NCI-H524 treated with DMSO at 0.1 percent for 48 hours (cell line): ENCODE results near the gene ITGA2B.
"Not testable (repeated sequence)": the region's sequence is repeated elsewhere in the genome, so short reads cannot be mapped to it uniquely, and the experiment has no call there.

ENCODE experiments used
- DNase-seq: peaks from one replicate; lab custom pipeline; 2025; lab: John Stamatoyannopoulos, UW

ITGA2B gene

DNA sequence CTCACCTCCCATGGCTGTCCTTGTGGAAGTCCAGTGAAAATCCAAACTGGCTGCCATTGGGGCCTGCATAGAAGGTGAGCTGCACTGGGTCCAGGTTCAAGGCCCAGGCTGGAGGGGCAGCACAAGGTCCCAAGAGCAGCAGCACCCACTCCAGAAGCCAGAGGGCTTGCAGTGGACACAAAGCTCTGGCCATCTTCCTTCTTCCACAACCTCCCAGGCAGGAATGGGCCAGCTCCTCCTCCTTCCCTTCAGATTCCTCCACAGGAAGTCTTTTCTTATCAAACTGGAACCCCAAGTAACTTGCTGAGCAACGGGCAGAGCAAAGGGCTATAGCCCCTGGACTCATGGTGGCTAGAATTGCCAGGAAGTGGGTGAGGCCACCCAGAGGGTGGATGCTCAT lies at the start of gene ITGA2B:
ITGA2B (minus strand) TSS at position 369 of the 400 bp plus-strand sequence; CDS start at position 193, 176 bp downstream.
- DNase-seq = no peak

DNA sequence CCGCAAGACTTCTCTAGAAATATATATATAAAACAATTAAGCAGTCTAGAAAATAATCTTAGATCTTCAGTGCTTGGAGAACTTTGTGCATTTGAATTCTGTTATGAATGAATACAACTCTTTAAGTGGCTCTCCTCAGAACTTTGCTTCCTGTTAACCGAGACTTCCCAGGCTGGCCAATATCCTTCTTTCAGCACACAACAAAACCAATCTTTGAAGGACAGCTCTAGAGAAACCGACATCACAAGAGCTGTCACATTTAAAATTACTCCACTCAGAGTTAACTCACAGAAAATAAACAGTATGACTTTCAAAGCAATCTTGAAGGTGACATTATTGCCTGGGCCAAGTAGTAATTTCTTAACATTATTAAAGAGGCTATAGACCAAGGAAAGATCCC lies 49.7 kb upstream of the ITGA2B start:
- DNase-seq = no peak

DNA sequence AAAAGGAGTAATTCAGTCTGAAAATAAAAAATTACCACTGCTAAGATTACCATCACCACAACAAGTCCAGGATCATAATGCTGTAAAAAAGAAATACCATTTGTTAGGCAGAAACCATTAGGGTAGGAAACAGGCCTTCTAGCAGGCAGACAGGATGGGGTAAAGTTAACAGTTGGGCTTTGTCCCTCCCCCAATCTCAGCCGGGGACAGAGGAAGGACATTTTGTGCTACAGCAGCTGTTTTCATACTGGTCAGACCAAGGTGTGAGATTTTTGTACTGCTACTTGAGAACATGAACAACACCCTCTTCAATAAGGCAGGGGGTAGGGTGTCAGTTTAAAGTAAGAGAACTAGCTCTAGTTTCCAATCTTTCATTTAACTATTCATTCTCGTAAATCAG lies 49.2 kb upstream of the ITGA2B start:
- no peak for DNase-seq

DNA sequence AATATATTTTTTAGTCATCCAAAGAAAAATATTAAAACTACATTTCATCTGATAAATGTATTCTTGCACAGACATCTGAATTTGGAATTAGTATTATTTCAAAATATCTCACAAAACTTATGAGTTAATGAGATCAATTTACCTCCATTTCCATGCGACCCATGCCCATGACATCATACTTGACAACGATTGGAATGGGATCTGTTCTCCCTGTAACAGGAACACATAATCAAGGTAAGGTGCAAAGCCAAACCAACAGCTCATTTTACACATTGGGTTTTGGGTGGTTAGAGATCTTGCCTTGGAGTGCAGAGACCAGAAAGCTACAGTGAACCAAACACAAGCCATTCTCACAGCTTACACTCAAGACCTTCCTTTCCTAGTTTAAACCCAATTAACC lies 46.9 kb upstream of the ITGA2B start:
- DNase-seq = no peak

DNA sequence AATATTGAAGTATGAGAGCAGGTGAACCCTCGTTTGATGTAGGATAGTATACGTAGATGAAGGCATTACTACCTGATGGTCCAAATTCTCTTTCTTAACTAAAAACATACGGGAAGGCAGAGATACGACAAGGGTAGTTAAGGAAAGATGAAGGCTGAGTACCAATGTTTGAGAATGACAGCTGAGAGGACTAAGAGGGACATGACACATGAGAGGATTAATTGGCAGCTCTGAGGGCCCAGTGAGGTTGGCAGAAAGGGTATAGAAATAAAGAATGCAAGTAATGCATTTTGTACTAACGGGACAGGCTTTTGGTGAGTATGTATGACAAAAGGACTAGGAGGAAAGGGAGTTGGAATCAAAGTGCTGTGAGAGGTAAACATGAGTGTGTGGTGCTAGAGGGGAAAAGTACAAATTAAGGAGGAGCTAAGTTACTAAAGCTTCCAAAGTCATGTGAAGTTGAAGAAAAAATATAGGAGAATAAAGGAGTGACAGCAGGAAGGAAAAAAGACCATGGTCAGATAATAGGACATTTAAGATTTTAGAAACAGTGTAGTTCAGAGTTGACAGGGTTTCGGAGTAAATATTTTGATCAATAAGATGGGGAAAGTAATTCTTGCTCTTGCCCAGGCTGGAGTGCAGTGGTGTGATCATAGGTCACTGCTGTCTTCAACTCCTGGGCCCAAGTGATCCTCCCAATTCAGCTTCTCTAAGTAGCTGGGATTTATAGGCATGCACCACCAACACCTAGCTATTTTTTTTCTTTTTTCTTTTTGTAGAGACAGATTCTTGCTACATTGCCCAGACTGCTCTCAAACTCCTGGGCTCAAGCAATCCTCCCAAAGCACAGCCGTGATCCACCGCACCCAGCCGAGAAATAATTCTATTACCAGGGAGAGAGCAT lies 43.1 kb upstream of the ITGA2B start:
- DNase-seq = no peak

DNA sequence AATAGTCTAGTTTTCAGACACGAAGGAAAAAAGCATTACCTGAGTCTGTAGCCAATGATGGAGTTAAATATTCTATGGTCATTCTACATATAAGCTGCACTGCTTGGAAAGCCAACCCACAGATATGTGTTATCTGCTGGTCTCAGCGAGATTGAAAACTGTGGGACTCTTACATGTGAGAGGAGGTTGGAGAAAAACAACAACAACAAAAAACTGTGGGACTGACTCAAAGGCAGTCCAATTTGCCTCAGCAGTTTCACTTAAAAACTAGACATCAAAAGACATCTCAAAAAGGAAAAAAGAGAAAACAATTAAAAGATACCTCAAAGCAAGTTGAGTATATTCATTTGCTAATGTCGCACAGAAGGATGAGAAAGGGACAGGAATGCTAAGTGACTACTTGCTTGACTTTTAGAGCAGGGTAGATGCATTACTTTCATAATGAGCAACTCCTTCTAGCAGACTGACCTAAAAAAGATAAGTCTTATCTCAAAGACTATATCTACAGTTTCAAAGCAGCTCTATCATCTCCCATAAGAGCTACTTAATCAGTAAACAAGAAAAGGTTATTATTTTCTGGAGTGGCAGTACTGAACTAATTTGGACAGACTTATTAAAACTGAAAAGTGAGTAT lies 35.5 kb upstream of the ITGA2B start:
- no peak for DNase-seq

DNA sequence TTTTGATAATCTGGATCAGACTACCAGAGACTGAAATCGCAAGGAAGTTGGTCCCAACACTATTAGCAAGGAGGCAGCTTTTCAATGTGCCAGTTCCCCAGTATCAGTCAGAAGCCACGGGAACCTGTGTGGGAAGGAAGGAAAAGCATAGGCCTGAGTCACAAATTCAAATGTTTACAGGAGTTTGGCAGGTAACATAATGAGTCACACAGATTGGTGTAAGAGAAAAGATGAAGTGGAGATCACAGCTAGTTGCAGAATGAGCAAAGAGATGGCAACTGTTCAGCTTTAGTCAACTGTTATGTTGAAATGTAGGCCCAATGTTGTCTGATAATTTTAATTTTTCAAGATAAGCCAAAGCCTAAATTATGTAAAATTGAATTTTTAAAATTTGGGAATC lies 28.1 kb upstream of the ITGA2B start:
- no peak for DNase-seq

DNA sequence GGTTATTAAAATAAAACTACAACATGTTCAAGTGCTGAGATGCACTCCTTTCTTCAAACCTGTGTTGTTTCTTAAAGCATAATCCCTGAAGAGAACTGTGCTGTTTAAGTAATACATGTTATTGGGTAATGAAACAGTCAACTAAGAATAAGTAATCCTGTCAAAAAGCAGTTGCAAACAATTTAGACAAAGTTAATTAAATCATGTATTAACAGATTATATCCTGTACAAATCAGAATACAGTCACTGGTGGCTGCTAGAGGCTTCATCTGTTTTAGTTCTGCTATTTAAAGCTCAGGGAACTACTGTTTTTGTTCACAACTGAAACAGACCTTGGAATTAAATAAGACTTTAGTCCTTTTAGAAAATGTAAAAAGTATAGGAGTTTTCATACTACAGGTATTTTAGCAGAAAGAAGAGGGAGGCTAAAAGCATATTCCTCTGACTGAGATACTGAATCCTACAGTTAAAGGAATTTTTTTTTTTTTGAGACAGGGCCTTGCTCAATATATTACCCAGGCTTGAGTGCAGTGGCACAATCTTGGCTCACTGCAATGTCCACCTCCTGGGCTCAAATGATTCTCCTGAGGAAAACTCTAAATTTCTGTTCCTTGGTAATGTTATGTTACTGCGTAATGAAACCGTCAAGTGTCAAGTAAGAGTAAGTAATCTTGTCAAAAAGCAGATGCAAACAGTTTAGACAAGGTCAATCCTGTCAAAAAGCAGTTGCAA lies 27.3 kb upstream of the ITGA2B start:
- no peak for DNase-seq

DNA sequence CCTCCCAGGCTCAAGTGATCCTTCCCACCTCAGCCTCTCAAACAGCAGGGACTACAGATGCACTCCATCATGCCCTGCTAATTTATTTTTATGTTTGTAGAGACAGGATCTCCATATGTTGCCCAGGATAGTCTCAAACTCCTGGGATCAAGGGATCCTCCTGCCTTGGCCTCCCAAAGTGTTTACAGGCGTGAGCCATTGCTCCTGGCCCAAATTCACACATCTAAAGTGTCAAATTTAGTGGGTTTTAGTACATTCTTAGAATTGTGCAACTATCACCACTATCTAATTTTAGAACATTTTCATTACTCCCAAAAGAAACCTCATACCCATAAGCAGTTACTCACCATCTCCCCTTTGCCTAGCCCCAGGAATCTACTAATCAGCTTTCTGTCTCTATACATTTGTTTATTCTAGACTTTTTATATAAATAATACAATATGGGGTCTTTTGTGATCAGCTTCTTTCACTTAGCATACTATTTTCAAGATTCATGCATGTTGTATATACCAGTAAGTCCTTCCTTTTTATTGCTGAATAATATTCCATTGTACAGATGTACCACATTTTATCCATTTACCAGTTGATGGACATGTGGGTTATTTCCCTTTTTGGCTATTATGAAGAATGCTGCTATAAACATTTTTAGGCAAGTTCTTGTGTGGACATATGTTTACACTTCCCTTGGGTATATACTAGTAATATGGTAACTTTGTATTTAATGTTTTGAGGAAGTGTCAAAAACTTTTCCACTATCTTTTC lies 25.1 kb upstream of the ITGA2B start:
- DNase-seq = no peak

DNA sequence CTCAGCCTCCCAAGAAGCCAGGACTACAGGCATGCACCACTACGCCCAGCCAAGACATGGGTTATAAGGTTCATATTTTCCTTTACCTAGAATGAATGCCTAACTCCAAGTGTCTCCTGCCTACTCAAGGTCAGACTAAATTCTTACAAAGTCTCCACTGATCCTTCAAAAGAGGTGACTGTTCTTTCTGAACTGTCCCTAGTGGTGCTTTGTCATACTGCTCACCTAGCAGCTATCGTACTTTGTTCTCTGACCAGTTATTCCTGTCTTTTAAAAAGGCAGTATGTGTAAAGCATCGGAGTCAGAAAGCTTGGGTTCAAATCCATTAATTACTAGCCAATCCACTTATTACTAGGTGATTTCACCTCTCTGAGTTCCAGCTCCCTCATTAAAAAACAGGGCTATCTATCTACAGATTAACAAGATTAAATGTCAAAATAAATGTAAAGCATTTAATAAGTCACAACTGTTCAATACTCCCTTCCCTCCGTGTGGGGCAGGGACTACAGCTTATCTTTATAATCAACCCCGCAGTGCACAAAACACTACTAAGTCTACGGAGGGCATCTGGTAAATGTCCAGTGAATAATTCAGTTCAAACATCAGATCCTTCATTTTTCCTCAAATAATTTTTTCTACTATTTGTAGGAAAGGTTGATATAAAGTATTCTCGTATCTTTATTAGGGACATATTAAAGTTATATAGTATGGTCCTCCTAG lies 20.0 kb upstream of the ITGA2B start:
- DNase-seq = no peak

DNA sequence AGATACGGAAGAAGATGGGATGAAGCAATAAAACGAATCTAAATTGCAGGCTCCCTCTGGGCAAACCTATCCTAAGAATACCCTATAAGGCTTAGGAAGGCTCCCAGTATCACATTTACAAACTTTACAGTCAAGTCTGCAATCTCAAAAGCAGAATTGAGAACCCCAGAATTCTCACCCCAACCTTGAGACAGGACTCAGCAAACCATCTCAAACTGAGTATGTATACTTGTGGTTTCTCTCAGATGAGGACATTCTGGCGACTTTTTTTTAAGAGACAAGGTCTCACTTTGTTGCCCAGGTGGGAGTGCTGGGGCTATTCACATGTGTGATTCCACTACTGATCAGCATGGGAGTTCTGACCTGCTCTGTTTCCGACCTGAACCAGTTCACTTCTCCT lies 19.3 kb upstream of the ITGA2B start:
- no peak for DNase-seq

DNA sequence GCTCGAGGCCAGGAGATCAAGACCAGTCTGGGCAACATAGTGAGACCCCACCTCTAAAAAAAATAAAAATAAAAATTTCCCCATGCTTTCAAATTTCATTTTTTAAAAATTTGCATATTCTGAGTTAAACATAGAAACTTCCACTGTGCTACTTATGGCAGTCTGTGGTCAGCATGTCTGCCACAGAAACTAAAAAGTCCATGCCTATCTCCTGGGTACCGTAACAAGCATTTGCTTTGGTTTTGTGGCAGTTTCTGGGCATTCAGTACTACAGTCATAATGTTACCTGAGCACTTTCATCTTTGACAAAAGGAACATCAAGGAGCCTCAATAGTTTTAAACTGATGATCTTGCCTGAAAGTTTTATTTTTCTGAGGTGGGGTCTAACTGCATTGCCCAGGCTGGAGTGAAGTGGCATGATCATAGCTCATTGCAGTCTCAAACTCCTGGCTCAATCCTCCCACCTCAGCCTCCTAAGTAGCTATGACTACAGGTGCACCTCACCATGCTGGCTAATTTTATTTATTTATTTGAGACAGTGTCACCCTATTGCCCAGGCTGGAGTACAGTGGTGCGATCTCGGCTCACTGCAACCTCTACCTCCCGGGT lies 13.2 kb upstream of the ITGA2B start:
- DNase-seq = no peak

DNA sequence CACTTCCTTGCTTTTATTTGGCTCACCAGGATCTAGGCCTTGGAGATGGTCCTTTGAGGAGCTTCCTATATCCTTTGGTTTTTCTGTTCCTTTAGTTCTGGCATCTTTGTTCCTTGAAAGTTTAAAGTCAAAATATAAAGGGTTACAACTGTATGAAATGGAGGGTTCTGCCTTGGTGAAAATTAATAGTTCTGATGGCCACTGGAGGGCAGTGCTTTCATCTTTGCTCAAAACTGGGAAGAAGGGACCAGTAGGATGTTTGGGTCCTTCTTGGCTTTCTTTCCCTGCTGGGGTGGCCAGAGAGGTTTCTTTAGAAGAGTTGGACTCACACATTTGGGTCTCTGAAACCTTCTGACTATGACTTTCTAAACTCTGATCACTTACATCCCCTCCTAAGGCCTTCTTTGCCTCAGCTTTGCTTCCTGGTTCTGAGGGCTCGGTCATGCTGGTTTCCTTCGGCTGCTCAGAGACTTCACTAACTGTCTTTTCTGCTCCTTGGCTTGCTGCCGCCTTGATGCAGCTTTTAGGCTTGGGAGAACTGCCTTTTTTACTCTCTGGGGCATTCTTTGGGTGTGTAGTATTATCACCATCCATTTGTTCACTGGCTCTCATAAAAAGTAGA lies 10.9 kb upstream of the ITGA2B start:
- no peak for DNase-seq

DNA sequence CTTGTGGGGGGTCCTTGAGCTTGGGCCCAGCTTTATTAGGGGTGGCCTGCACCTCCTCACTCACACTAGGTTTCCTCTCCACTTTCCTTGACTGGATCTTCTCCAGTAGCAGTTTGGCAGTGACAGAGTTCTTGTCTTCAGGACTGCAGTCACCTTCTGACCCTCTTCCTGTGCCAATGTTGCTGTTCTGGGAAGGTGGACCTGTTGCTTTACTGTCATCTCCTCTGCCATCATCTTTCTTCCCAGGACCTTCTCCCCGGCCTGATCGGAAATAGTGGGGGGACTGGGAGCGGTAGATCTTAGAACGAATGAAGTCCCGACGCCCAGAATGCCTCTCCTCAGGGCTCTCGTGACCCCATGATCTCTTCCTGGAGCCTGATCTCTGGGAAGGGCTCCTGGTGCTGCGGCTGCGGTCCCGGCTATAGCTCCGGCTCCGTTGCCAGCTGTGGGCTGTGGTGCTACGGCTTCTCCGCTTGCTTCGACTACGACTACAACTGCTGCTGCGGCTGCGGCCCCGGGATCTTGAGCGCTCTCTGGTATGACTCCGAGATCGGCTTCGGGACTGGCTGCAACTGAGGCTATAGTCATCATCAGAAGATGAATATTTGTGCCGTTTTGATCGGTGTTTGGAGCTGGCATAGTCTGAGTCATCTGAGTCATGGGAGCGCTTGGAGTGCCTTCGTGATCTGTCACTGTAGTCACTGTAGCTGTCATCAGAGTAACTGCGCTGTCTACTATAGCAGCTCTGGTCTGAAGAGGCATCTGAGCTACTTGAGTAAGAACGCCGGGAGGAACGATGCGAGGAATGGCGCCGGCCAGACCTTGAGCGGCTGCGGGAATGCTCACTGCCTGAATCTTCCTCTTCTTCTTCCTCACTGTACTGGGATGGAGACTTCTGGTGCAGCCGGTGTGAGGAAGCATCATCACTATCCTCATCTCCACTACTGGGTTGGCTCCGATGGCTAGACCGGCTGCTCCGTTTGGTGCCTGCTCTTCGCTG lies 9.5 kb upstream of the ITGA2B start:
- no peak for DNase-seq

DNA sequence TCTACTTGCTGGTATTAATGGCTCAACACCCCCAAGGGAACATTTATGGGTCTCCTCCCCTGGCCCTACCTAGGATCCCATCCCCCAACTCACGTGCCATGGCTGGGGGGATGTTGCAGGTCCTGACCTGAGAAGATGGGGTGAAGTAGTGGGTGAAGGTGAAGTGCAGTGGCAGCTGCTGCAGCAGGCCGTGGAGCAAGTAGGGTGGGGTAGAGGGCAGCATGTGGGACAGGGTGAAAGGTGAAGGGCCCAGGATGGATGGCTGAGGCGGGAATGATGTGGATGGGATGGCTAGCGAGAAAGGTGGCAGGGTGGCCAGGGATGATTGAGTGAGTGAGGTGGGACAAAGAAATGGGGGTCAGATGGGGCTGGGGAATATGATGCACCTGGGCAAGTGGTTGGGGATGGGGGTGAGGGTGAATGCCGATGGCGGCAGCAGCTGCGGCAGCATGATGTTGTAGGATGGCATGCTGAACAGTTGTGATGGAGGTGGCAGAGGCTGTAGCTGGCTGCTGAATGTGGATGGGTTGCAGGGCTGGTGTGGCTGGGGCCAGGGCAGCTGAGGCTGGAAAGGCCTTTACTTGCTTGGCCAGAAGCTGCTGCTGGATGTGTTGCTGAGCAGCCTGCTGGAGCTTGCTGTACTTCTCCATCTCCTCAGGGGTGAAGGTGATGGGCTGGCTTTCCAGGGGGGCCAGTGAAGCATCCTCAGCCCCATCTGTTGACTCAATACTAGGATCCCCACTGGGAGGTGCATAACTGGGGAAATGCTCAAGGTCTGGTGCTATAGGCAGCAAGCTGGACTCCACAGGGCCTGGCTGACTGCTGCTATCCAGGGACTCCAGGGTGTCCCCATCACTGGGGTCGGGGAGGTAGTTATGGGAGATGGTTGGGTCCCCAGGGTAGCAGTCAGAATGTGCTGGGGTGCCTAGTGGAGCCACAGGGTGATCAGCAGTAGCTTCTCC lies 8.3 kb upstream of the ITGA2B start:
- DNase-seq = no peak

DNA sequence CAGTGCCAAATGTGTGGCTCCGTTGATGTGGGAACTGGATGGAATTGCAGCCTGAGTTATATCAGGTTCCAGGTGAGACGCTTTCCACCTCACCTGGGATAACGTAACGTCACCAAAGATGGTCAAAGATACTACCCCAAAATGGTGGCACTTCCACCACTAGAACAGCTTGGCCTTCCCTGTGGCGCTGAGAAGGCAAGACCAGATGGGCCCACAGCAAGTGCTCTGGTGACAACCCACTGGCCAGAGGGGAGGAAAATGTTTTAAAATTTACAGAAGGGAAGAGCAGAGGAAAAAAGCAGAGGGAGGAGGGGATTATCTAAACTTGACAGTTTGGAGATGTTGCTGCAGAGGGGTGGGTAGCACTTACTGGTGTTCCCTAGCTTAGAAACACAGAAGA lies 7.5 kb upstream of the ITGA2B start:
- no peak for DNase-seq

DNA sequence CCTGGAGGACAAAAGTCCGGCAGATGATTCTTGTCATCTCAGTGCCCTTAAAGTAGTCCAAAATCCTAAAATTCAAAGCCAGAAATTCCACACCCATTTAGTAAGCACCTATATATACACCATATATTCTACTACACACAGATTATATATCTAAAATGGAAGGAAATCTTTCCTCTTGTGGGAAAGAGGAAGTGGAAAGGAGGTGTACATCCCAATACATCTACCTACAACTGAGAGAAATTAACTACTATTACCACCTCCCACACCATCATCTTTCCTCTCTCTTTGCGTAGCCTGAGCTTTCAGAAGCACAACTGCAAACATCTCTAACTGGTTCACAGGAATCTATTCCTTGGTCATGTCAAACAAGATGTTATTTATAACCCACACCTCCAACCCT lies 5.4 kb upstream of the ITGA2B start:
- no peak for DNase-seq

DNA sequence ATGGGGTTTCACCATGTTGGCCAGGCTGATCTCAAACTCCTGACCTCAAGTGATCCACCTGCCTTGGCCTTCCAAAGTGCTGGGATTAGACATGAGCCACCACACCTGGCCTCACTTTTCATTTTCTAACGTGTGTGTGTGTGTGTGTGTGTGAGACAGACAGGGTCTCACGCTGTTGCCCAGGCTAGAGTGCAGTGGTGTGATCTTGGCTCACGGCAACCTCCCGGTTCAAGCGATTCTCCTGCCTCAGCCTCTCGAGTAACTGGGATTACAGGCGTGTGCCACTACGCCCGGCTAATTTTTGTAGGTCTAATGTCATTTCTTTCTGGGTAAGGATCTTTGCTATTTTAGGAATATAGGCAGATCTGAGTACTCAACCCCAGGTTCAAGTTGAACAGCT lies 4.7 kb upstream of the ITGA2B start:
- DNase-seq = not testable (repeated sequence)
